Liver (tissue), 9 donors: ENCODE results near the gene RFPL3. TPM values are rescaled to one million over a fixed set of nuclear protein-coding genes. Genes with fewer than 3 reads are reported as not detected.

Experiments used
- DNase-seq: peaks from one replicate; pipeline ENCODE4 v3.0.0-alpha.2; 2017; ENCODE audit warnings: low spot score
- H3K27ac ChIP-seq, 2 donors: one replicate each; pipeline ENCODE4 v1.7.0; 2013; ENCODE audit warnings: inconsistent platforms in 2 of 2, low read length in 2 of 2, control low read depth in 1 of 2, low read depth in 1 of 2, mild to moderate bottlenecking in 1 of 2
- H3K27me3 ChIP-seq, 4 donors: one replicate each; pipeline versions ENCODE4 v1.6.1 to v1.7.0; 2013; ENCODE audit warnings: low read length in 3 of 4, inconsistent platforms in 1 of 4, mild to moderate bottlenecking in 1 of 4, moderate library complexity in 1 of 4; ENCODE audit not compliant: control insufficient read depth in 4 of 4, insufficient read depth in 4 of 4
- H3K36me3 ChIP-seq, 4 donors: one replicate each; pipeline versions ENCODE4 v1.6.1 to v1.7.0; 2013; ENCODE audit warnings: low read length in 3 of 4, mild to moderate bottlenecking in 3 of 4, low read depth in 1 of 4, moderate library complexity in 1 of 4; ENCODE audit not compliant: control insufficient read depth in 4 of 4, insufficient read depth in 3 of 4
- H3K4me1 ChIP-seq, 4 donors: one replicate each; pipeline versions ENCODE4 v1.6.1 to v1.7.0; 2013; ENCODE audit warnings: low read length in 3 of 4, mild to moderate bottlenecking in 3 of 4, moderate library complexity in 1 of 4; ENCODE audit not compliant: control insufficient read depth in 4 of 4, insufficient read depth in 4 of 4
- H3K4me3 ChIP-seq, 3 donors: one replicate each; pipeline versions ENCODE4 v1.6.1 to v1.7.0; 2013; ENCODE audit warnings: low read length in 3 of 3, control low read depth in 1 of 3, low read depth in 1 of 3, mild to moderate bottlenecking in 1 of 3
- H3K9ac ChIP-seq, 2 donors: one replicate each; pipeline ENCODE4 v1.7.0; 2013; ENCODE audit warnings: low read length in 2 of 2, mild to moderate bottlenecking in 2 of 2, moderate library complexity in 2 of 2, control low read depth in 1 of 2, low read depth in 1 of 2
- H3K9me3 ChIP-seq, 4 donors: one replicate each; pipeline versions ENCODE4 v1.6.1 to v1.7.0; 2013; ENCODE audit warnings: low read length in 3 of 4; ENCODE audit not compliant: control insufficient read depth in 4 of 4
- ATF3 ChIP-seq: IDR thresholded peaks from 2 replicates; pipeline ENCODE4 v1.6.1; 2016; ENCODE audit warnings: antibody characterized with exemption
- CTCF ChIP-seq: fragments of 150-350 bp; IDR thresholded peaks from 2 replicates; pipeline ENCODE4 v1.5.1; 2017; ENCODE audit warnings: improper control_type of control experiment, low read depth, low read length; ENCODE audit not compliant: missing input control
- EGR1 ChIP-seq, 2 donors: IDR thresholded peaks; 2 replicates each; pipeline ENCODE4 v1.6.1; 2016 to 2018; ENCODE audit warnings: antibody characterized with exemption in 2 of 2, low read depth in 2 of 2
- FOXA1 ChIP-seq: IDR thresholded peaks from 2 replicates; pipeline ENCODE4 v1.6.1; 2016; ENCODE audit warnings: antibody characterized with exemption
- FOXA2 ChIP-seq: IDR thresholded peaks from 2 replicates; pipeline ENCODE4 v1.6.1; 2016; ENCODE audit warnings: antibody characterized with exemption
- GABPA ChIP-seq, 2 donors: IDR thresholded peaks in 1 of 2; conservative IDR thresholded peaks in 1 of 2; 2 replicates each; pipeline ENCODE4 v1.6.1; 2016; ENCODE audit warnings: antibody characterized with exemption in 2 of 2, mild to moderate bottlenecking in 1 of 2, moderate library complexity in 1 of 2
- HNF4A ChIP-seq, 2 donors: conservative IDR thresholded peaks; 2 replicates each; pipeline ENCODE4 v1.6.1; 2016; ENCODE audit warnings: antibody characterized with exemption in 2 of 2, mild to moderate bottlenecking in 2 of 2
- HNF4G ChIP-seq: IDR thresholded peaks from 2 replicates; pipeline ENCODE4 v1.6.1; 2016; ENCODE audit warnings: antibody characterized with exemption
- JUND ChIP-seq, 2 donors: IDR thresholded peaks; 2 replicates each; pipeline ENCODE4 v1.6.1; 2016; ENCODE audit warnings: antibody characterized with exemption in 2 of 2
- NR2F2 ChIP-seq: IDR thresholded peaks from 2 replicates; pipeline ENCODE4 v1.6.1; 2016; ENCODE audit warnings: antibody characterized with exemption
- REST ChIP-seq: IDR thresholded peaks from 2 replicates; pipeline ENCODE4 v1.6.1; 2016; ENCODE audit warnings: antibody characterized with exemption, mild to moderate bottlenecking
- RXRA ChIP-seq, 2 donors: IDR thresholded peaks; 2 replicates each; pipeline ENCODE4 v1.6.1; 2017 to 2018; ENCODE audit warnings: antibody characterized with exemption in 2 of 2, mild to moderate bottlenecking in 1 of 2
- SP1 ChIP-seq: IDR thresholded peaks from 2 replicates; pipeline ENCODE4 v1.6.1; 2018; ENCODE audit warnings: antibody characterized with exemption, mild to moderate bottlenecking
- TAF1 ChIP-seq: conservative IDR thresholded peaks from 2 replicates; pipeline ENCODE4 v1.6.1; 2016; ENCODE audit warnings: antibody characterized with exemption, mild to moderate bottlenecking
- YY1 ChIP-seq: IDR thresholded peaks from 2 replicates; pipeline ENCODE4 v1.6.1; 2016; ENCODE audit warnings: antibody characterized with exemption, mild to moderate bottlenecking
- ZBTB33 ChIP-seq: IDR thresholded peaks from 2 replicates; pipeline ENCODE4 v1.6.1; 2016; ENCODE audit warnings: antibody characterized with exemption
- WGBS: extraction: QIAGEN DNeasy Blood & Tissue Kit; methylation state at CpG from one replicate; pipeline ENCODE4 v1.1.7; 2013; 5-methylcytosine and 5-hydroxymethylcytosine counted together
- polyA plus RNA-seq, 2 donors: library from polyadenylated mRNA; stranded (reverse) in 1 of 2; unstranded in 1 of 2; fragments of 200-250 nt in 1 of 2; fragments of >200 nt in 1 of 2; fragmentation: Nextera tagmentation in 1 of 2; extraction: Ambion mirVana in 1 of 2; gene quantifications; one replicate each; pipeline versions ENCODE4 v1.2.1 to v1.2.3, GENCODE V29; 2013 to 2015
- total RNA-seq, 2 donors: library from RNA; depleted of rRNA; stranded (reverse); fragments of >200 nt; gene quantifications; one replicate each; pipeline ENCODE4 v1.2.3, GENCODE V29; 2014
- donor health status: healthy.
- donor health status: healthy.
- donor health status: healthy.
- donor health status: healthy.
- donor health status: healthy.

RFPL3 gene
- total and polyA plus RNA-seq, 4 donors, result not detected

- no peaks in the 10 kb centered on the region for H3K27me3 ChIP-seq
- no peak overlapping the region for H3K27ac ChIP-seq
- TF ChIP-seq REST (no peak), CTCF (no peak), ZBTB33 (no peak), FOXA2 (no peak), GABPA (IDR thresholded peaks at IDR 0.05 in 1 of 2, conservative IDR thresholded peaks at IDR 0.05 in 1 of 2) (no peak), SP1 (no peak), YY1 (no peak), JUND (IDR thresholded peaks at IDR 0.05) (no peak), TAF1 (no peak), HNF4A (conservative IDR thresholded peaks at IDR 0.05) (no peak), FOXA1 (no peak)
- no peak overlapping the region for H3K4me3 ChIP-seq
- H3K9ac ChIP-seq, result no peak overlapping the region
- DNase-seq, result no peak
- no peaks in the 10 kb centered on the region for H3K4me1 ChIP-seq
- 92% methylated on average over 2 of the region's 2 CpGs for WGBS
- H3K36me3 ChIP-seq, result no peaks in the 10 kb centered on the region
- no peaks in the 10 kb centered on the region for H3K9me3 ChIP-seq
These were observed 3.6 kb downstream of the RFPL3 start for GRCh38 chr22:32361257-32361656.

- Histone ChIP-seq H3K36me3 (no peaks in the 10 kb centered on the region), H3K9me3 (no peaks in the 10 kb centered on the region), H3K4me3 (no peak overlapping the region), H3K27ac (no peak overlapping the region), H3K4me1 (no peaks in the 10 kb centered on the region), H3K9ac (no peak overlapping the region), H3K27me3 (no peaks in the 10 kb centered on the region)
- 82% methylated on average over 5 of the region's 5 CpGs for WGBS
- DNase-seq, result no peak
- TF ChIP-seq TAF1, result no peak
- no peak for TF ChIP-seq CTCF
- TF ChIP-seq EGR1 (IDR thresholded peaks at IDR 0.05; ENCODE audit: low read depth in 2 of 2), result no peak
- no peak for TF ChIP-seq HNF4G
- TF ChIP-seq SP1, result no peak
- TF ChIP-seq NR2F2, result no peak
- no peak for TF ChIP-seq RXRA (IDR thresholded peaks at IDR 0.05)
- TF ChIP-seq ZBTB33, result no peak
- TF ChIP-seq FOXA1, result no peak
- no peak for TF ChIP-seq FOXA2
- no peak for TF ChIP-seq REST
- TF ChIP-seq ATF3, result no peak
- TF ChIP-seq JUND (IDR thresholded peaks at IDR 0.05), result no peak
These were observed 6.5 kb downstream of the RFPL3 start for GRCh38 chr22:32364210-32364609.
